Gastrocnemius medialis (tissue), 4 donors: Measurements from ENCODE around the gene NCS1. TPM values are rescaled to one million over a fixed set of nuclear protein-coding genes. Genes with fewer than 3 reads are reported as not detected.

Source experiments
- ATAC-seq, 2 donors: fragments of 150-250 bp; one replicate each; pipeline ENCODE4 v1.9.1; 2016
- DNase-seq, 2 donors: peaks; one replicate each; pipeline ENCODE4 v3.0.0-alpha.2; 2019
- H3K27ac ChIP-seq, 4 donors: fragments of 200-600 bp; sonication (generic); 1 replicate in 1 of 4; 2 replicates in 3 of 4; pipeline ENCODE4 v1.5.1; 2016 to 2018; ENCODE audit warnings: mild to moderate bottlenecking in 2 of 4, moderate library complexity in 1 of 4
- H3K27me3 ChIP-seq, 3 donors: fragments of 200-600 bp; sonication (generic) in 2 of 3; 1 replicate in 1 of 3; 2 replicates in 2 of 3; pipeline versions ENCODE4 v1.5.1 to v1.6.0; 2016 to 2019; ENCODE audit warnings: mild to moderate bottlenecking in 1 of 3, moderate library complexity in 1 of 3
- H3K36me3 ChIP-seq, 2 donors: fragments of 200-600 bp; sonication (generic) in 1 of 2; one replicate each; pipeline ENCODE4 v1.5.1; 2017 to 2018
- H3K4me1 ChIP-seq, 2 donors: fragments of 200-600 bp; sonication (generic) in 1 of 2; one replicate each; pipeline ENCODE4 v1.5.1; 2016 to 2017; ENCODE audit warnings: mild to moderate bottlenecking in 2 of 2
- H3K4me3 ChIP-seq, 4 donors: fragments of 200-600 bp; sonication (generic) in 3 of 4; 1 replicate in 1 of 4; 2 replicates in 3 of 4; pipeline ENCODE4 v1.5.1; 2016 to 2019; ENCODE audit warnings: mild to moderate bottlenecking in 2 of 4
- H3K9me3 ChIP-seq, 3 donors: fragments of 200-600 bp; sonication (generic) in 2 of 3; 1 replicate in 1 of 3; 2 replicates in 2 of 3; pipeline ENCODE4 v1.5.1; 2016 to 2019
- POLR2A ChIP-seq, 2 donors: fragments of 450-650 bp; IDR thresholded peaks; one replicate each; pipeline ENCODE4 v1.6.1; 2017; ENCODE audit warnings: antibody characterized with exemption in 2 of 2, mild to moderate bottlenecking in 2 of 2, moderate library complexity in 2 of 2
- in situ Hi-C, 4 donors: fragments of 200-750 bp; cut with MboI; loops; one replicate each; pipeline versions ENCODE4 v1.15.0 to v1.8.0; 2017; ENCODE audit warnings: low sequenced_read_pairs in 4 of 4
- intact Hi-C: fragments of 100-400 bp; cut with DNase I; formaldehyde crosslinking; loops from one replicate; pipeline ENCODE4 v1.15.1; 2023; ENCODE audit warnings: low total_unique reads
- total RNA-seq, 4 donors: library from RNA; depleted of rRNA; stranded (reverse); fragments of >200 nt; gene quantifications; one replicate each; pipeline versions ENCODE4 v1.1.0 to v1.2.3, GENCODE V29; 2016
- TF ChIP-seq, protein P1 (sequence below), 5 experiments: fragments of 450-650 bp in 3 of 5; fragments of 200-600 bp in 2 of 5; sonication (generic) in 2 of 5; IDR thresholded peaks in 4 of 5; conservative IDR thresholded peaks in 1 of 5; 1 replicate in 4 of 5; 2 replicates in 1 of 5; pipeline ENCODE4 v1.5.1; 2016 to 2019; ENCODE audit warnings: antibody characterized with exemption in 5 of 5, mild to moderate bottlenecking in 3 of 5, moderate library complexity in 3 of 5

NCS1 gene
- total RNA-seq, 4 donors from 2014 or later, result 2.1 to 4.6 (median 2.5) TPM

DNA sequence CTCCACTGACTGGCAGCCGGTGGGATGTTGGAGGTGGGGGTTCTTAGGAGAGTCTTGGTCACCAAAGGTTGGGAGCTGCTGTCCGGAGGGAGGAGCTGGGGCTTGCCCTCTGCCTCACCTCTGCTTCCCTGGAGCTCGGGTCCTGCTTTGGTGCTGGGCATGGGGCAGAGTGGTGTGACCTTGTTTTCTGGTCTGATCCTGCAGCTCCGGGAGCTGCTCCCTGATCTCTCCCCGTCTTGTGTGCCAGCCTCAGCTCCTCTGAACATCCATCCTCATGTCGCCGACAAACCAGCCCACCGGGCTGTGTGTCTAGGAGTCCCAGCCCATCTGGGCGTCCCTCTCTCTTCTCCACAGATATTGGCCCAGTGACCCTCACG, 112.0 kb downstream of the NCS1 start:
- TF ChIP-seq, protein P1, sequence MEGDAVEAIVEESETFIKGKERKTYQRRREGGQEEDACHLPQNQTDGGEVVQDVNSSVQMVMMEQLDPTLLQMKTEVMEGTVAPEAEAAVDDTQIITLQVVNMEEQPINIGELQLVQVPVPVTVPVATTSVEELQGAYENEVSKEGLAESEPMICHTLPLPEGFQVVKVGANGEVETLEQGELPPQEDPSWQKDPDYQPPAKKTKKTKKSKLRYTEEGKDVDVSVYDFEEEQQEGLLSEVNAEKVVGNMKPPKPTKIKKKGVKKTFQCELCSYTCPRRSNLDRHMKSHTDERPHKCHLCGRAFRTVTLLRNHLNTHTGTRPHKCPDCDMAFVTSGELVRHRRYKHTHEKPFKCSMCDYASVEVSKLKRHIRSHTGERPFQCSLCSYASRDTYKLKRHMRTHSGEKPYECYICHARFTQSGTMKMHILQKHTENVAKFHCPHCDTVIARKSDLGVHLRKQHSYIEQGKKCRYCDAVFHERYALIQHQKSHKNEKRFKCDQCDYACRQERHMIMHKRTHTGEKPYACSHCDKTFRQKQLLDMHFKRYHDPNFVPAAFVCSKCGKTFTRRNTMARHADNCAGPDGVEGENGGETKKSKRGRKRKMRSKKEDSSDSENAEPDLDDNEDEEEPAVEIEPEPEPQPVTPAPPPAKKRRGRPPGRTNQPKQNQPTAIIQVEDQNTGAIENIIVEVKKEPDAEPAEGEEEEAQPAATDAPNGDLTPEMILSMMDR (IDR thresholded peaks at IDR 0.05 in 4 of 5, conservative IDR thresholded peaks at IDR 0.05 in 1 of 5), result no peak
- TF ChIP-seq POLR2A (IDR thresholded peaks at IDR 0.05), result no peak
- ATAC-seq (no peak), DNase-seq (no peak)
- Histone ChIP-seq H3K27me3 (peaks cover 20 to 51% (median 45%) of the 10 kb centered on the region in 3 donors), H3K36me3 (no peaks in the 10 kb centered on the region), H3K27ac (peak overlapping the region; percentile 0 to 37 (median 12)), H3K4me1 (peaks cover 3 to 7% of the 10 kb centered on the region in 2 donors), H3K9me3 (no peaks in the 10 kb centered on the region), H3K4me3 (no peak overlapping the region)
- intact Hi-C loops, result no loop called here
- in situ Hi-C loops, result no loop called here

GRCh38 chr9:130284690-130285089, 112.5 kb downstream of the NCS1 start:
- Histone ChIP-seq H3K36me3 (no peaks in the 10 kb centered on the region), H3K27ac (peak overlapping the region; percentile 0 to 37 (median 12)), H3K4me1 (peaks cover 3 to 7% of the 10 kb centered on the region in 2 donors), H3K4me3 (no peak overlapping the region), H3K9me3 (no peaks in the 10 kb centered on the region), H3K27me3 (peaks cover 22 to 52% (median 47%) of the 10 kb centered on the region in 3 donors)
- intact Hi-C loops (no loop called here), in situ Hi-C loops (no loop called here)
- no peak for ATAC-seq
- DNase-seq, result no peak
- TF ChIP-seq POLR2A (IDR thresholded peaks at IDR 0.05), result no peak
- TF ChIP-seq, protein P1 (IDR thresholded peaks at IDR 0.05 in 4 of 5, conservative IDR thresholded peaks at IDR 0.05 in 1 of 5), result no peak

GRCh38 chr9:130285271-130285670, 113.1 kb downstream of the NCS1 start:
- intact Hi-C loops (no loop called here), in situ Hi-C loops (no loop called here)
- peak overlapping the region in 1 of 4 donors; percentile 0 for H3K27ac ChIP-seq
- H3K4me1 ChIP-seq, result peaks cover 3 to 7% of the 10 kb centered on the region in 2 donors
- no peak for TF ChIP-seq POLR2A (IDR thresholded peaks at IDR 0.05)
- TF ChIP-seq, protein P1 (IDR thresholded peaks at IDR 0.05 in 4 of 5, conservative IDR thresholded peaks at IDR 0.05 in 1 of 5), result no peak
- no peaks in the 10 kb centered on the region for H3K36me3 ChIP-seq
- no peaks in the 10 kb centered on the region for H3K9me3 ChIP-seq
- H3K27me3 ChIP-seq, result peaks cover 22 to 55% (median 51%) of the 10 kb centered on the region in 3 donors
- no peak for ATAC-seq
- no peak for DNase-seq
- no peak overlapping the region for H3K4me3 ChIP-seq

DNA sequence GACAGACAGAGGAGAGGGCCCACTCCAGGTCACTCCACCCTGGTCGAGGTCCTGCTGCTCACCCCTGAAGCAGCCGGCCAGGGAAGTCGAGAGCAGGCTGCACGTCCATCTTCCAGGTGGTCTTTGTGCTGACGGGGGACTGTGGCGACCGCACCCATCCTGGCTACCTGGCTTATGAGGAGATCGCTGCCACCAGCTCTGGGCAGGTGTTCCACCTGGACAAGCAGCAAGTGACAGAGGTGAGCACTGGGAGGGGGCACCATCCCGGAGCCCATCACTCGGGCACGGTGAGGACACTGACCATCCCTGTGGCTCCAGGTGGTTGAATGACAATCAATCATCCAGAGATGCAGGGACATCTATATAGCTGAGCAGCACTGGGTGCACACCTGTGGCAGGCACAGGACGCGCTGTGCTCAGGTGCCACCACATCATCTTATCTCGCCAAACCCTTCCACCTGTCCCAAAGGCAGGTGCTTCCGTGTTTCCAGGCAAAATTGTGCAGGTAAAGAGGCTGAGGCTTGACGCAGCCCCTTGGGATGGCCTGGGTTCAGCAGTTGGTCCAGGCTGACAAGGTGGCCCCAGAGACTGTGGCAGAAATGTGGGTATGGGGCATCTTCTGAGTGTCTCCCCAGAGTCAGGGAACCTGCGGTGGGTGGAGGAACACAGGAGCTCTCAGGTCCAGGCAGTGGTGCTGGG, 114.0 kb downstream of the NCS1 start:
- TF ChIP-seq, protein P1 (IDR thresholded peaks at IDR 0.05 in 4 of 5, conservative IDR thresholded peaks at IDR 0.05 in 1 of 5), result no peak
- no peak for TF ChIP-seq POLR2A (IDR thresholded peaks at IDR 0.05)
- H3K9me3 ChIP-seq, result no peaks in the 10 kb centered on the region
- peaks cover 3 to 7% of the 10 kb centered on the region in 2 donors for H3K4me1 ChIP-seq
- in situ Hi-C loops, result no loop called here
- intact Hi-C loops, result no loop called here
- no peak for ATAC-seq
- H3K27ac ChIP-seq, result peak overlapping the region; percentile 31 to 63 (median 58)
- H3K36me3 ChIP-seq, result no peaks in the 10 kb centered on the region
- H3K4me3 ChIP-seq, result no peak overlapping the region
- DNase-seq, result no peak
- peaks cover 22 to 59% (median 51%) of the 10 kb centered on the region in 3 donors for H3K27me3 ChIP-seq

Other genes starting within 250 kb of the NCS1 start
- gene FNBP1, start 129.2 kb upstream of the NCS1 start, total RNA-seq, result 10 to 100 TPM; 13.3 to 30.0 (median 17.9) TPM
- gene GPR107, start 118.5 kb upstream of the NCS1 start, total RNA-seq, result 10 to 100 TPM; 13.5 to 20.7 (median 17.5) TPM
- gene HMCN2, start 93.4 kb downstream of the NCS1 start, total RNA-seq, result 1 to 10 TPM; 1.9 to 8.5 (median 7.7) TPM